ENCODE data around the gene KIF20B. TPM values are rescaled to one million over a fixed set of nuclear protein-coding genes. Genes with fewer than 3 reads are reported as not detected.

Gene KIF20B
- total RNA-seq, 1 experiment from 2014 or later: 59.1 TPM

GRCh38 chr10:89744026-89744425 lies 42.6 kb downstream of the KIF20B start:
- no peaks in the 10 kb centered on the region for H3K27me3 Mint-ChIP-seq (ENCODE audit: low read depth)
- Histone ChIP-seq H4K8ac (replicated peaks; ENCODE audit: insufficient read length, low read depth, low read length) (no peak overlapping the region), H3K4ac (ENCODE audit: low read depth, low read length) (no peak overlapping the region), H3K4me2 (ENCODE audit: insufficient read depth, insufficient read length, low read length) (no peak overlapping the region), H4K5ac (ENCODE audit: insufficient read length, low read depth, low read length) (no peak overlapping the region), H3K23ac (ENCODE audit: insufficient read length, low read depth, low read length) (no peak overlapping the region), H2AFZ (ENCODE audit: low read length) (no peak overlapping the region), H4K20me1 (ENCODE audit: control insufficient read depth, insufficient read depth, insufficient read length) (no peaks in the 10 kb centered on the region), H3K27me3 (ENCODE audit: insufficient read depth, low read length) (no peaks in the 10 kb centered on the region), H2BK20ac (ENCODE audit: low read depth, low read length, poor library complexity, severe bottlenecking) (no peak overlapping the region), H3K14ac (ENCODE audit: insufficient read depth, low read length) (no peak overlapping the region), H3K9ac (ENCODE audit: extremely low read depth, insufficient read length, low read length) (no peak overlapping the region), H3K4me1 (ENCODE audit: insufficient read depth, low read length) (no peaks in the 10 kb centered on the region), H2BK15ac (ENCODE audit: low read depth, low read length) (no peak overlapping the region), H3K18ac (ENCODE audit: insufficient read length, low read depth, low read length) (no peak overlapping the region), H3K79me2 (ENCODE audit: insufficient read depth, low read length) (no peaks in the 10 kb centered on the region), H3K79me1 (ENCODE audit: insufficient read depth, low read depth, low read length, poor library complexity, severe bottlenecking) (no peaks in the 10 kb centered on the region), H3K27ac (ENCODE audit: insufficient read length, low read depth, low read length) (no peak overlapping the region), H3K56ac (ENCODE audit: insufficient read length, low read depth, low read length) (no peak overlapping the region), H3T11ph (ENCODE audit: low read length) (no peak overlapping the region), H3K23me2 (ENCODE audit: insufficient read length, low read depth, low read length, poor library complexity, severe bottlenecking) (no peaks in the 10 kb centered on the region), H2BK5ac (ENCODE audit: insufficient read length, low read length) (no peak overlapping the region), H3K9me3 (ENCODE audit: control insufficient read depth, low read depth, low read length) (no peaks in the 10 kb centered on the region), H2BK120ac (ENCODE audit: low read depth, low read length, poor library complexity, severe bottlenecking) (no peak overlapping the region), H2AK5ac (ENCODE audit: insufficient read length, low read length) (no peak overlapping the region), H4K91ac (ENCODE audit: insufficient read length, low read depth, low read length) (no peak overlapping the region), H2BK12ac (ENCODE audit: insufficient read length, low read depth, low read length) (no peak overlapping the region)
- DNase-seq: no peak
- no peak overlapping the region for H3K27ac Mint-ChIP-seq
- H3K9me3 Mint-ChIP-seq: no peaks in the 10 kb centered on the region
- TF ChIP-seq CTCF (conservative IDR thresholded peaks at IDR 0.05): no peak
- no peak overlapping the region for H3K4me3 Mint-ChIP-seq
- no peaks in the 10 kb centered on the region for H3K4me1 Mint-ChIP-seq
- peaks cover 27 to 64% (median 44%) of the 10 kb centered on the region in 3 experiments for H3K36me3 Mint-ChIP-seq (ENCODE audit: insufficient read depth in 1 of 3, low read depth in 3 of 3)
- WGBS (ENCODE audit: extremely low coverage, insufficient read length, low lambda C conversion rate): no CpG with 5 or more reads among the region's 1 CpG
